Stomach (tissue), 9 donors: ENCODE data around the gene PPP2R2C. TPM values are rescaled to one million over a fixed set of nuclear protein-coding genes. Genes with fewer than 3 reads are reported as not detected.

Experiments
- DNase-seq, 2 donors: peaks; one replicate each; pipeline versions ENCODE4 v3.0.0 to v3.0.0-alpha.2; 2013 to 2019
- H3K27ac ChIP-seq, 5 donors: fragments of 200-600 bp in 4 of 5; sonication (generic) in 4 of 5; one replicate each; pipeline ENCODE4 v1.5.1; 2013 to 2019; ENCODE audit warnings: mild to moderate bottlenecking in 1 of 5, moderate library complexity in 1 of 5
- H3K27me3 ChIP-seq, 3 donors: fragments of 200-600 bp; sonication (generic); one replicate each; pipeline ENCODE4 v1.5.1; 2017 to 2019; ENCODE audit warnings: mixed run types in 1 of 3
- H3K36me3 ChIP-seq, 4 donors: fragments of 200-600 bp; sonication (generic); 1 replicate in 3 of 4; 2 replicates in 1 of 4; pipeline ENCODE4 v1.5.1; 2016 to 2019
- H3K4me1 ChIP-seq, 4 donors: fragments of 200-600 bp; sonication (generic); one replicate each; pipeline ENCODE4 v1.5.1; 2016 to 2019
- H3K4me3 ChIP-seq, 4 donors: fragments of 200-600 bp; sonication (generic) in 3 of 4; one replicate each; pipeline ENCODE4 v1.5.1; 2016 to 2019; ENCODE audit warnings: mild to moderate bottlenecking in 1 of 4
- H3K9me3 ChIP-seq, 4 donors: fragments of 200-600 bp; sonication (generic); one replicate each; pipeline ENCODE4 v1.5.1; 2016 to 2019
- EP300 ChIP-seq: sonication (generic); formaldehyde crosslinking; IDR thresholded peaks from one replicate; pipeline ENCODE4 v1.6.1; 2017; ENCODE audit warnings: antibody characterized with exemption
- POLR2A ChIP-seq, 4 donors: fragments of 450-650 bp; IDR thresholded peaks; one replicate each; pipeline ENCODE4 v1.6.1; 2016; ENCODE audit warnings: antibody characterized with exemption in 4 of 4, control low read depth in 2 of 4, mild to moderate bottlenecking in 1 of 4, moderate library complexity in 1 of 4
- POLR2AphosphoS5 ChIP-seq, 3 donors: sonication (generic); formaldehyde crosslinking; IDR thresholded peaks; one replicate each; pipeline ENCODE4 v1.6.1; 2016; ENCODE audit warnings: antibody characterized with exemption in 3 of 3
- WGBS, 5 donors: extraction: QIAGEN DNeasy Blood & Tissue Kit in 3 of 5; methylation state at CpG; one replicate each; pipeline versions ENCODE4 v1.1.5 to v1.1.7; 2013 to 2018; 5-methylcytosine and 5-hydroxymethylcytosine counted together
- intact Hi-C: fragments of 100-400 bp; cut with DNase I; formaldehyde crosslinking; loops from one replicate; pipeline ENCODE4 v1.15.1; 2023; ENCODE audit warnings: low total_unique reads
- polyA plus RNA-seq, 3 donors: library from polyadenylated mRNA; stranded (reverse); fragments of 200-250 nt; gene quantifications; one replicate each; pipeline ENCODE4 v1.2.3, GENCODE V29; 2013
- total RNA-seq, 5 donors: library from RNA; depleted of rRNA; stranded (reverse); fragments of >200 nt; gene quantifications; one replicate each; pipeline versions ENCODE4 v1.1.0 to v1.2.3, GENCODE V29; 2014 to 2016
- TF ChIP-seq, protein P1 (sequence below), 7 experiments: fragments of 450-650 bp in 4 of 7; fragments of 200-600 bp in 3 of 7; sonication (generic) in 3 of 7; IDR thresholded peaks; one replicate each; pipeline ENCODE4 v1.5.1; 2016 to 2019; ENCODE audit warnings: antibody characterized with exemption in 7 of 7, control low read depth in 2 of 7, mild to moderate bottlenecking in 1 of 7
- donor health status: healthy with polysubstance abuse.
- donor health status: Bipolar disorder and iron deficiency.
- donor health status: healthy.

Gene PPP2R2C
- total and polyA plus RNA-seq, 8 donors: 1.4 to 5.0 (median 1.5) TPM; not detected in 5

DNA sequence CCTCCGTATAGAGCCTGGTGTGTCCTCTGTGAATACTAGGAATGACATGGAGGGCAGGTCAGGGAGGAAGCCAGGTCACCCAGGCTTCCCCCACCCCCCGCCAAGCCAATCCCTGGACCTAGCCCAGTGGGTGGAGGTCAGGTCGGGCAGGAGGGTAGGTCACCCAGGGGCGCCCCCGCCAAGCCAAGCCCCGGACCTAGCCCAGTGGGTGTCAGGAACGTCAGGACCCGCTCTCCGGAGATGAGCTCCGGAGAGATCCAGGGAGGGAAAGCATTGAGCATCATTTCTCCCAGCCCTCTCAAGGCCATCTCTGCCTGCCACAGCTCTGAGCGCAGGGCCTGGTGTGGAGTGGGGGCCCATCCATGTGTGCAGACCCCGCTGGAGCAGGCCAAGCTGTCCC is 154.2 kb downstream of the PPP2R2C start:
- DNase-seq: no peak
- Histone ChIP-seq H3K4me3 (no peak overlapping the region), H3K4me1 (no peaks in the 10 kb centered on the region), H3K27ac (no peak overlapping the region), H3K36me3 (no peaks in the 10 kb centered on the region), H3K9me3 (peaks cover 0 to 4% (median 0%) of the 10 kb centered on the region in 4 donors), H3K27me3 (peaks cover 0 to 13% (median 0%) of the 10 kb centered on the region in 3 donors)
- 84 to 86% (median 86%) methylated on average over 9 to 12 of the region's 12 CpGs for WGBS, 5 donors
- intact Hi-C loops: no loop called here
- TF ChIP-seq, protein P1, sequence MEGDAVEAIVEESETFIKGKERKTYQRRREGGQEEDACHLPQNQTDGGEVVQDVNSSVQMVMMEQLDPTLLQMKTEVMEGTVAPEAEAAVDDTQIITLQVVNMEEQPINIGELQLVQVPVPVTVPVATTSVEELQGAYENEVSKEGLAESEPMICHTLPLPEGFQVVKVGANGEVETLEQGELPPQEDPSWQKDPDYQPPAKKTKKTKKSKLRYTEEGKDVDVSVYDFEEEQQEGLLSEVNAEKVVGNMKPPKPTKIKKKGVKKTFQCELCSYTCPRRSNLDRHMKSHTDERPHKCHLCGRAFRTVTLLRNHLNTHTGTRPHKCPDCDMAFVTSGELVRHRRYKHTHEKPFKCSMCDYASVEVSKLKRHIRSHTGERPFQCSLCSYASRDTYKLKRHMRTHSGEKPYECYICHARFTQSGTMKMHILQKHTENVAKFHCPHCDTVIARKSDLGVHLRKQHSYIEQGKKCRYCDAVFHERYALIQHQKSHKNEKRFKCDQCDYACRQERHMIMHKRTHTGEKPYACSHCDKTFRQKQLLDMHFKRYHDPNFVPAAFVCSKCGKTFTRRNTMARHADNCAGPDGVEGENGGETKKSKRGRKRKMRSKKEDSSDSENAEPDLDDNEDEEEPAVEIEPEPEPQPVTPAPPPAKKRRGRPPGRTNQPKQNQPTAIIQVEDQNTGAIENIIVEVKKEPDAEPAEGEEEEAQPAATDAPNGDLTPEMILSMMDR (IDR thresholded peaks at IDR 0.05): no peak
- TF ChIP-seq POLR2A (IDR thresholded peaks at IDR 0.05) (no peak), POLR2AphosphoS5 (IDR thresholded peaks at IDR 0.05) (no peak), EP300 (no peak)

GRCh38 chr4:6316461-6317003 is 155.9 kb downstream of the PPP2R2C start:
- Histone ChIP-seq H3K9me3 (peaks cover 0 to 4% (median 0%) of the 10 kb centered on the region in 4 donors), H3K4me3 (no peak overlapping the region), H3K27me3 (peaks cover 0 to 13% (median 0%) of the 10 kb centered on the region in 3 donors), H3K36me3 (no peaks in the 10 kb centered on the region), H3K27ac (no peak overlapping the region), H3K4me1 (no peaks in the 10 kb centered on the region)
- 43 to 59% (median 57%) methylated on average over 6 of the region's 6 CpGs for WGBS, 5 donors
- TF ChIP-seq POLR2A (IDR thresholded peaks at IDR 0.05) (no peak), POLR2AphosphoS5 (IDR thresholded peaks at IDR 0.05) (no peak), EP300 (no peak)
- TF ChIP-seq, protein P1 (IDR thresholded peaks at IDR 0.05): no peak
- DNase-seq: no peak
- intact Hi-C loops: no loop called here

GRCh38 chr4:6313216-6313615 is 159.2 kb downstream of the PPP2R2C start:
- no peak overlapping the region for H3K27ac ChIP-seq
- intact Hi-C loops: no loop called here
- WGBS, 5 donors: 68 to 80% (median 75%) methylated on average over 6 of the region's 6 CpGs
- TF ChIP-seq, protein P1 (IDR thresholded peaks at IDR 0.05): no peak
- DNase-seq: no peak
- H3K9me3 ChIP-seq: peaks cover 0 to 3% (median 0%) of the 10 kb centered on the region in 4 donors
- no peak overlapping the region for H3K4me3 ChIP-seq
- no peaks in the 10 kb centered on the region for H3K36me3 ChIP-seq
- peaks cover 0 to 32% (median 8%) of the 10 kb centered on the region in 3 donors for H3K27me3 ChIP-seq
- H3K4me1 ChIP-seq: peaks cover 0 to 14% (median 10%) of the 10 kb centered on the region in 4 donors

GRCh38 chr4:6309777-6310176 is 162.6 kb downstream of the PPP2R2C start:
- H3K27me3 ChIP-seq: peaks cover 0 to 21% (median 8%) of the 10 kb centered on the region in 3 donors
- H3K4me3 ChIP-seq: peak overlapping the region in 3 of 4 donors; percentile 46 to 59 (median 49)
- intact Hi-C loops: no loop called here
- no peak for TF ChIP-seq POLR2A (IDR thresholded peaks at IDR 0.05)
- TF ChIP-seq, protein P1 (IDR thresholded peaks at IDR 0.05): no peak
- no peak for TF ChIP-seq EP300
- TF ChIP-seq POLR2AphosphoS5 (IDR thresholded peaks at IDR 0.05): no peak
- H3K27ac ChIP-seq: peak overlapping the region in 1 of 5 donors; percentile 77
- WGBS, 5 donors: 74 to 98% (median 94%) methylated on average over 7 of the region's 7 CpGs
- peaks cover 0 to 14% (median 10%) of the 10 kb centered on the region in 4 donors for H3K4me1 ChIP-seq
- H3K9me3 ChIP-seq: peaks cover 0 to 3% (median 0%) of the 10 kb centered on the region in 4 donors
- peaks cover 0 to 3% (median under 1%) of the 10 kb centered on the region in 4 donors for H3K36me3 ChIP-seq
- no peak for DNase-seq
